IPS-15b (cell line): ENCODE measurements around the gene GPRIN1.
A peak's percentile ranks its signal among the peaks of the same experiment; 100 is the strongest.

Source experiments
- H3K27me3 ChIP-seq: one replicate; pipeline ENCODE4 v1.6.1; 2013; ENCODE audit warnings: low read length; ENCODE audit not compliant: control insufficient read depth, insufficient read depth
- H3K36me3 ChIP-seq: one replicate; pipeline ENCODE4 v1.6.1; 2013; ENCODE audit warnings: low read length; ENCODE audit not compliant: control insufficient read depth, insufficient read depth
- H3K4me1 ChIP-seq: one replicate; pipeline ENCODE4 v1.6.1; 2013; ENCODE audit warnings: mild to moderate bottlenecking, low read length; ENCODE audit not compliant: control insufficient read depth, insufficient read depth
- H3K4me3 ChIP-seq: one replicate; pipeline ENCODE4 v1.5.1; 2013; ENCODE audit warnings: low read depth, low read length
- H3K9ac ChIP-seq: one replicate; pipeline ENCODE4 v1.6.1; 2013; ENCODE audit warnings: low read depth, mild to moderate bottlenecking, low read length
- H3K9me3 ChIP-seq: one replicate; pipeline ENCODE4 v1.6.1; 2013; ENCODE audit warnings: mild to moderate bottlenecking, low read length; ENCODE audit not compliant: control insufficient read depth, insufficient read depth

The GPRIN1 gene

DNA sequence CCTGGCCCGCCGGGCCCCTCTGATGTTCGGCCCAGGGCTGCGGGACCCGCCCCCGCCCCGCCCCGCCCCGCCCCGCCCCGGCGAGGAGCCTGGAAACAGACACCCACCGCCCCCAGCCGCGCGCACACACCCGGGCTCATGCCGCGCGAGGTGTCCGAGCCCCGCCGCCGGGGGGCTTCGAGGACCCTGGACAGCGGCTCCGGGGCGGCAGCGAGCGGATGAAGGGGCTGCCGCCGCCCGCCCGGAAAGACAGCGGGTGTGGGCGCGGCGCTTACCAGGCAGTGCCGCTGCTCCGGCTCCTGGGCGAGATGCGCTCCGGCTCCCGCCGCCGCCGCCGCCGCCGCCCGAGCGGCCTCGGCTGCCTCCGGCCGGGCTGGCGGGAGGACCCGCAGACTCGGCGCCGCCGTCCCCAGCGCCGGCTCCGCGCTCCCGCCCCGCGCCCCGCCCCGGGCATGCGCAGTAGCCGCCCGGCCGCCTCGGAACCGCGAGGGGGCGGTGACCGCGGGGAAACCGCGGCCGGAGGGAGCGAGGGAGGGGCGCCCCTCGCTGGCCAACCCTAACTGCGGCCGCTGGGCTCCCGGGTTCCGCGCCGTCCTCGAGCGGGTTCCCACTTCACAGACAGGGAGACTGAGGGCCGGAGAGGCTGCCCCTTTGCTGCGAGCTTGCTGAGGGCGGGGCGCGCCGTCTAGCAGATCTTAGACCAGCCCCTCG, at the start of gene GPRIN1:
Gene GPRIN1 (minus strand): TSS at position 433 of the 711 bp plus-strand sequence. CDS start 10,322 bp downstream, outside the sequence.
- H3K9me3 ChIP-seq: no peaks in the 10 kb centered on the region
- no peaks in the 10 kb centered on the region for H3K36me3 ChIP-seq
- H3K4me3 ChIP-seq: peak within 1 kb of the TSS; percentile 76
- H3K4me1 ChIP-seq: peaks cover 4% of the 10 kb centered on the region
- peak within 1 kb of the TSS; percentile 54 for H3K9ac ChIP-seq
- H3K27me3 ChIP-seq: peaks cover 23% of the 10 kb centered on the region

- H3K9ac ChIP-seq: no peak overlapping the region
- H3K27me3 ChIP-seq: no peaks in the 10 kb centered on the region
- no peaks in the 10 kb centered on the region for H3K4me1 ChIP-seq
- H3K36me3 ChIP-seq: peaks cover 15% of the 10 kb centered on the region
- H3K9me3 ChIP-seq: no peaks in the 10 kb centered on the region
- no peak overlapping the region for H3K4me3 ChIP-seq
Observed at GRCh38 chr5:176659512-176659839, 49.5 kb upstream of the GPRIN1 start.

- Histone ChIP-seq H3K4me1 (no peaks in the 10 kb centered on the region), H3K36me3 (peaks cover 15% of the 10 kb centered on the region), H3K27me3 (no peaks in the 10 kb centered on the region), H3K9me3 (no peaks in the 10 kb centered on the region), H3K4me3 (no peak overlapping the region), H3K9ac (no peak overlapping the region)
Observed at GRCh38 chr5:176658817-176659511, 49.0 kb upstream of the GPRIN1 start.

GRCh38 chr5:176658007-176658599, 48.1 kb upstream of the GPRIN1 start:
- Histone ChIP-seq H3K36me3 (peaks cover 17% of the 10 kb centered on the region), H3K4me1 (no peaks in the 10 kb centered on the region), H3K4me3 (no peak overlapping the region), H3K27me3 (no peaks in the 10 kb centered on the region), H3K9ac (no peak overlapping the region), H3K9me3 (no peaks in the 10 kb centered on the region)

- peaks cover 17% of the 10 kb centered on the region for H3K36me3 ChIP-seq
- no peak overlapping the region for H3K9ac ChIP-seq
- no peak overlapping the region for H3K4me3 ChIP-seq
- H3K27me3 ChIP-seq: no peaks in the 10 kb centered on the region
- H3K4me1 ChIP-seq: no peaks in the 10 kb centered on the region
- no peaks in the 10 kb centered on the region for H3K9me3 ChIP-seq
Observed at GRCh38 chr5:176656467-176656990, 46.6 kb upstream of the GPRIN1 start.

DNA sequence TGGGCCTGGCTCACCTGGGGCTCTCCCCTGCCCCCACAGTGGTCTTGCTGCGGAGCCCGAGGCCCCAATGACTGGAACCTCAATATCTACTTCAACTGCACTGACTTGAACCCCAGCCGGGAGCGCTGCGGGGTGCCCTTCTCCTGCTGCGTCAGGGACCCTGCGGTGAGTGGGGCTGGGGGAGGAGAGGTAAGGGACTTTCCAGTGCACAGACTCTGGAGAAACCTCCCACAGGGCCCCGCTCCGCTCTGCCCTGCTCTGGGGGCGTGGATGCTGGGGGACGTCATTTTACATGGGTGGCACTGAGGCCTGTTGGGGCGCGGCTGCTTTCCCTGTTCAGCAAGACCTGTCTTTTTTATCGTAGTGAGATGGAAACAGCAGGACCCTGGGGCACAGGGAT, 44.9 kb upstream of the GPRIN1 start:
- Histone ChIP-seq H3K4me3 (no peak overlapping the region), H3K9me3 (no peaks in the 10 kb centered on the region), H3K27me3 (no peaks in the 10 kb centered on the region), H3K36me3 (peaks cover 17% of the 10 kb centered on the region), H3K9ac (no peak overlapping the region), H3K4me1 (no peaks in the 10 kb centered on the region)

- Histone ChIP-seq H3K36me3 (peaks cover 17% of the 10 kb centered on the region), H3K9ac (no peak overlapping the region), H3K9me3 (no peaks in the 10 kb centered on the region), H3K4me1 (no peaks in the 10 kb centered on the region), H3K27me3 (no peaks in the 10 kb centered on the region), H3K4me3 (no peak overlapping the region)
Observed at GRCh38 chr5:176653401-176654385, 43.7 kb upstream of the GPRIN1 start.

- H3K9ac ChIP-seq: no peak overlapping the region
Observed at GRCh38 chr5:176652136-176652535, 42.2 kb upstream of the GPRIN1 start.

DNA sequence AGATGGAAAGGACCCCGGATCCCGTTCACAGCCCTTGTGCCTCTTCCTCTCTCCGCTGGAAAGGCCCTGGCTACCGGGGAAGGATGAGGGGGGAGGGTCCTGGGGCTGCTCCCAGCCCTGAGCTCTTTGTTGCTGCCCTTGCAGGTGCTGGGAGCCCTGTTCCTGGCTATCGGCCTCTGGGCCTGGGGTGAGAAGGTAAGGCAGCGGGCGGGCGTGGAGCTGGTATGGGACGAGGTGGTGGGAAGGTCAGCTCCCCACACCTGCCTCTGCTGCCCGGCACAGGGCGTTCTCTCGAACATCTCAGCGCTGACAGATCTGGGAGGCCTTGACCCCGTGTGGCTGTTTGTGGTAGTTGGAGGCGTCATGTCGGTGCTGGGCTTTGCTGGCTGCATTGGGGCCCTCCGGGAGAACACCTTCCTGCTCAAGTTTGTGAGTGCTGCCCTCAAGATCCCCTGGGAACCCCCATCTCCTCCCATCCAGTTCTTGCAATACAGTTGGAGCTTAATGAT, 41.6 kb upstream of the GPRIN1 start:
- Histone ChIP-seq H3K36me3 (peaks cover 6% of the 10 kb centered on the region), H3K4me3 (no peak overlapping the region), H3K27me3 (no peaks in the 10 kb centered on the region), H3K9ac (no peak overlapping the region), H3K9me3 (no peaks in the 10 kb centered on the region), H3K4me1 (no peaks in the 10 kb centered on the region)

More at GRCh38 chr5:176652136-176652535, 42.2 kb upstream of the GPRIN1 start:
- peaks cover 11% of the 10 kb centered on the region for H3K36me3 ChIP-seq
- no peaks in the 10 kb centered on the region for H3K4me1 ChIP-seq
- H3K9me3 ChIP-seq: no peaks in the 10 kb centered on the region
- no peaks in the 10 kb centered on the region for H3K27me3 ChIP-seq
- H3K4me3 ChIP-seq: no peak overlapping the region

DNA sequence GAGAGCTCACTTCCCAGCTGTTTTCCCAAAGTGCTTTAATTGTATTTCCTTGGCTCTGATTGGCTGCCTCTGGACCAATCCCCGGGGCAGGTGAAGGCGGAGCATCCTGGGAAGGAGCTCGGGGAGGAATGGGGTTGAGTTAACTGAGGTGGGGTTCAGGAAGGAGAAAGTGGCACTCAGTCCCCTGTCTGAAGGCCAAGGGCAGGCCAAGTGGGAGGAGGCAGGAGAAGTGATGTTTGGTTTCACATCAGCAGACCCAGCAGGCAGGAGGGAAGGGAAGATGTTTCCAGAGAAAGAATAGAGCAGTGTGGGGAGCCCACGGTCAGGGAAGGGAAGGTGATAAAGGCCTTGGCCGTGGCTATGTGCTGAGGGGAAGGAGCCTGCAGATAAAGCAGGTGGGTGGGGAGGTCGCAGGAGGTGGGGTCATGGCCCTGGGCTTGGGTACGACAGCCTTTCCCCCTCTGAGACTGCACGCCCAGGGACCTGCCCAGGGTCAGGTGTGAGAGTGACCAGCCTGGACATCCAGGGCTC, 40.5 kb upstream of the GPRIN1 start:
- no peaks in the 10 kb centered on the region for H3K4me1 ChIP-seq
- H3K27me3 ChIP-seq: no peaks in the 10 kb centered on the region
- no peaks in the 10 kb centered on the region for H3K9me3 ChIP-seq
- no peak overlapping the region for H3K4me3 ChIP-seq
- H3K36me3 ChIP-seq: peaks cover 6% of the 10 kb centered on the region
- no peak overlapping the region for H3K9ac ChIP-seq
